Measurements from ENCODE around the gene GRIPAP1.

DNA sequence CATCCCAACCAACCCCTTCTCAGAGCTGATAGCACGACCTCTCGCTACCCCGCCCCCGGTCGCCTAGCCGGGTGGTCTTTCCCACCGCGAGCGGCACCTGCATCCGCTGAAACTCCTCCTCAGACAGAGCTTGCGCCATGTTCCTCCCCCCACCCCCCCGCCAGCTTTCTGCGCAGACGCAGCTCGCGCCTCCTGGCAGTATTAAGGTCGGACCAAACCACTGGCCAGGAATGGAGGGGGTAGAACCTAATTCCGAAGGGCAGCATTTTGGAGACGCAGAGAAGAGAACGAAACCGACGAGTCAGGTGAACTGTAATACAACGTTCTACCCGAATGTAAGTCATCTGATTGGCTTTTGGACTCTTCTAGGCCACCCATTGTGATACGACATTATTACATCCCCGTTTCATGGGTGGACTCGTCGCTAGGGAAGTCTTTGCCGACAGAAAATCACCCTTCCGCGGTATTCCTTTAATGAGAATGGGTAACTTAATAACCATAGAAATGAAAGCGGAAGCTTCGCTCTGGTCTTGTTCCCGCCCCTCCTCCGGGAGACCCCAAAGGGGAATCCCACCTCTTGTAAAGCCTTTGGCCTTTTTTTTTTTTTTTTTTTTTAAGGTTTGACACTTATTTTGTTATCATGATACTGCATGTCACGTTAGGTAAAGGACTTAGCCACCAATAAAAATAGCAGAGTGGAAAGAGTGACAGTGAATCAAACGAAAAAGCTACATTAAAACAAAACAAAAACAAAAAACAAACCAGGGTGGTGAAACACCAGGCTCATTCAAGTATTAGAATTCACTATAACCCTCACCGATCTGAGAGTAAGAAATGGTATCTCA, at the start of gene GRIPAP1:
- TF ChIP-seq, protein P1, sequence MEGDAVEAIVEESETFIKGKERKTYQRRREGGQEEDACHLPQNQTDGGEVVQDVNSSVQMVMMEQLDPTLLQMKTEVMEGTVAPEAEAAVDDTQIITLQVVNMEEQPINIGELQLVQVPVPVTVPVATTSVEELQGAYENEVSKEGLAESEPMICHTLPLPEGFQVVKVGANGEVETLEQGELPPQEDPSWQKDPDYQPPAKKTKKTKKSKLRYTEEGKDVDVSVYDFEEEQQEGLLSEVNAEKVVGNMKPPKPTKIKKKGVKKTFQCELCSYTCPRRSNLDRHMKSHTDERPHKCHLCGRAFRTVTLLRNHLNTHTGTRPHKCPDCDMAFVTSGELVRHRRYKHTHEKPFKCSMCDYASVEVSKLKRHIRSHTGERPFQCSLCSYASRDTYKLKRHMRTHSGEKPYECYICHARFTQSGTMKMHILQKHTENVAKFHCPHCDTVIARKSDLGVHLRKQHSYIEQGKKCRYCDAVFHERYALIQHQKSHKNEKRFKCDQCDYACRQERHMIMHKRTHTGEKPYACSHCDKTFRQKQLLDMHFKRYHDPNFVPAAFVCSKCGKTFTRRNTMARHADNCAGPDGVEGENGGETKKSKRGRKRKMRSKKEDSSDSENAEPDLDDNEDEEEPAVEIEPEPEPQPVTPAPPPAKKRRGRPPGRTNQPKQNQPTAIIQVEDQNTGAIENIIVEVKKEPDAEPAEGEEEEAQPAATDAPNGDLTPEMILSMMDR (IDR thresholded peaks at IDR 0.05; ENCODE audit: low read depth, low read length): no peak
- peak; percentile 70 for TF ChIP-seq POLR2A (IDR thresholded peaks at IDR 0.05; ENCODE audit: extremely low read depth, insufficient read length)
